A549 (cell line): ENCODE results near the gene B3GAT1. TPM values are rescaled to one million over a fixed set of nuclear protein-coding genes. Genes with fewer than 3 reads are reported as not detected.

ENCODE experiments used
- ATAC-seq, 2 experiments: fragments of 200-7000 bp in 1 of 2; fragments of >200 bp in 1 of 2; cut with Nextera tagmentation in 1 of 2; cut with Tn5 transposase in 1 of 2; 3 replicates each; pipeline versions ENCODE4 v1.8.0 to v1.9.1; 2018 to 2020; ENCODE audit warnings: mild to moderate bottlenecking in 1 of 2, moderate library complexity in 1 of 2
- CTCF ChIA-PET: fragments of 300-600 bp; sonication (Branson Sonifier 250); formaldehyde crosslinking; extraction: SDS; loops from one replicate; lab custom pipeline; 2021; ENCODE audit warnings: antibody characterized with exemption, inconsistent platforms; lab: Yijun Ruan, JAX
- POLR2A ChIA-PET: fragments of 350-600 bp; formaldehyde crosslinking; extraction: SDS; loops from one replicate; lab custom pipeline; 2021; ENCODE audit warnings: antibody characterized with exemption, inconsistent platforms; lab: Yijun Ruan, JAX
- DNase-seq, 2 experiments: peaks; one replicate each; pipeline versions ENCODE4 v3.0.0 to v3.0.0-alpha.2; 2011 to 2016; ENCODE audit warnings: low read depth in 1 of 2, low spot score in 1 of 2
- FAIRE-seq: peaks from 2 replicates; lab custom pipeline; 2011; peaks lifted over from hg19 to GRCh38; lab: Jason Lieb, UNC
- H3K27ac ChIP-seq, 2 experiments: fragments of >200 bp; sonication (Bioruptor Twin); formaldehyde crosslinking; 3 replicates each; pipeline ENCODE4 v1.5.1; 2016 to 2017
- H3K4me1 ChIP-seq: fragments of >200 bp; sonication (Bioruptor Twin); formaldehyde crosslinking; 3 replicates; pipeline ENCODE4 v1.6.1; 2016
- H3K4me2 ChIP-seq: fragments of >200 bp; sonication (Bioruptor Twin); formaldehyde crosslinking; 3 replicates; pipeline ENCODE4 v1.6.1; 2016
- H3K4me3 ChIP-seq: fragments of >200 bp; sonication (Bioruptor Twin); formaldehyde crosslinking; 3 replicates; pipeline ENCODE4 v1.5.1; 2016
- H3K9me3 ChIP-seq: fragments of >200 bp; sonication (Bioruptor Twin); formaldehyde crosslinking; 3 replicates; pipeline ENCODE4 v1.6.1; 2016
- ATOH8 ChIP-seq: fragments of 250-450 bp; sonication (Bioruptor Pico); IDR thresholded peaks from 2 replicates; pipeline ENCODE4 v1.5.0; 2020; ENCODE audit warnings: low read depth, mild to moderate bottlenecking, moderate library complexity
- BHLHE40 ChIP-seq: IDR thresholded peaks from 2 replicates; pipeline ENCODE4 v1.6.1; 2012; ENCODE audit warnings: low read depth, low read length, inconsistent platforms
- CHD4 ChIP-seq: fragments of 200-600 bp; sonication (generic); IDR thresholded peaks from 2 replicates; pipeline ENCODE4 v1.6.1; 2016; ENCODE audit warnings: antibody characterized with exemption, mild to moderate bottlenecking, borderline replicate concordance
- CTCF ChIP-seq: fragments of >200 bp; sonication (Bioruptor Twin); formaldehyde crosslinking; IDR thresholded peaks from 3 replicates; pipeline ENCODE4 v1.5.1; 2016
- EHMT2 ChIP-seq: fragments of 200-600 bp; sonication (generic); IDR thresholded peaks from 2 replicates; pipeline ENCODE4 v1.6.1; 2016; ENCODE audit warnings: antibody characterized with exemption, low read depth, mild to moderate bottlenecking, moderate library complexity
- ESRRA ChIP-seq: fragments of 150-350 bp; IDR thresholded peaks from 2 replicates; pipeline ENCODE4 v1.6.1; 2014; ENCODE audit warnings: mild to moderate bottlenecking, low read length, borderline replicate concordance
- FOXS1 ChIP-seq: fragments of 250-450 bp; sonication (Bioruptor Pico); IDR thresholded peaks from 2 replicates; pipeline ENCODE4 v1.5.0; 2020; ENCODE audit warnings: mild to moderate bottlenecking, moderate library complexity
- GATA3 ChIP-seq: IDR thresholded peaks from 2 replicates; pipeline ENCODE4 v1.6.1; 2012; ENCODE audit warnings: borderline replicate concordance
- HDAC2 ChIP-seq: fragments of 200-600 bp; sonication (generic); IDR thresholded peaks from 2 replicates; pipeline ENCODE4 v1.6.1; 2016
- HEYL ChIP-seq: fragments of 250-450 bp; sonication (Bioruptor Pico); IDR thresholded peaks from 2 replicates; pipeline ENCODE4 v1.8.0; 2021; ENCODE audit warnings: mild to moderate bottlenecking, moderate library complexity
- HMGXB4 ChIP-seq: fragments of 250-450 bp; sonication (Bioruptor Pico); IDR thresholded peaks from 2 replicates; pipeline ENCODE4 v1.5.0; 2021; ENCODE audit warnings: mild to moderate bottlenecking, moderate library complexity, borderline replicate concordance
- HOXA7 ChIP-seq: fragments of 250-450 bp; sonication (Bioruptor Pico); IDR thresholded peaks from 2 replicates; pipeline ENCODE4 v1.5.0; 2020; ENCODE audit warnings: mild to moderate bottlenecking, moderate library complexity
- HOXB13 ChIP-seq: fragments of 250-450 bp; sonication (Bioruptor Pico); IDR thresholded peaks from 2 replicates; pipeline ENCODE4 v1.5.0; 2020; ENCODE audit warnings: low read depth, mild to moderate bottlenecking, moderate library complexity
- JUN ChIP-seq, 2 experiments: fragments of >200 bp; sonication (Bioruptor Twin); formaldehyde crosslinking; IDR thresholded peaks; 2 replicates in 1 of 2; 3 replicates in 1 of 2; pipeline ENCODE4 v1.6.1; 2016 to 2017
- KDM1A ChIP-seq: fragments of 200-600 bp; sonication (generic); IDR thresholded peaks from 2 replicates; pipeline ENCODE4 v1.6.1; 2016; ENCODE audit warnings: low read depth, mild to moderate bottlenecking
- KDM5A ChIP-seq: fragments of 200-600 bp; sonication (generic); IDR thresholded peaks from 2 replicates; pipeline ENCODE4 v1.6.1; 2016; ENCODE audit warnings: antibody characterized with exemption, mild to moderate bottlenecking
- MAFK ChIP-seq: fragments of 450-650 bp; IDR thresholded peaks from 2 replicates; pipeline ENCODE4 v1.6.1; 2014; ENCODE audit not compliant: partially characterized antibody
- PHF8 ChIP-seq: fragments of 200-600 bp; sonication (generic); IDR thresholded peaks from 2 replicates; pipeline ENCODE4 v1.6.1; 2016; ENCODE audit warnings: low read depth, mild to moderate bottlenecking, antibody characterized with exemption, moderate library complexity, borderline replicate concordance
- POLR2A ChIP-seq: IDR thresholded peaks from 2 replicates; pipeline ENCODE4 v1.6.1; 2012; ENCODE audit warnings: mild to moderate bottlenecking, low read length
- POLR2AphosphoS2 ChIP-seq: conservative IDR thresholded peaks from 2 replicates; pipeline ENCODE4 v1.6.1; 2012; ENCODE audit warnings: low read length, improper control_type of control experiment, inconsistent platforms
- RAD21 ChIP-seq, 2 experiments: fragments of >200 bp in 1 of 2; sonication (Bioruptor Twin) in 1 of 2; formaldehyde crosslinking in 1 of 2; IDR thresholded peaks in 1 of 2; conservative IDR thresholded peaks in 1 of 2; 2 replicates in 1 of 2; 3 replicates in 1 of 2; pipeline ENCODE4 v1.6.1; 2012 to 2018; ENCODE audit warnings: inconsistent platforms in 1 of 2
- RARB ChIP-seq: fragments of 250-450 bp; sonication (Bioruptor Pico); IDR thresholded peaks from 2 replicates; pipeline ENCODE4 v1.8.0; 2021; ENCODE audit warnings: mild to moderate bottlenecking, moderate library complexity
- RCOR1 ChIP-seq: fragments of 150-350 bp; IDR thresholded peaks from 2 replicates; pipeline ENCODE4 v1.6.1; 2014; ENCODE audit warnings: antibody characterized with exemption, low read length, low read depth
- REST ChIP-seq: fragments of 200-600 bp; sonication (generic); IDR thresholded peaks from 2 replicates; pipeline ENCODE4 v1.6.1; 2016; ENCODE audit warnings: antibody characterized with exemption, mild to moderate bottlenecking, moderate library complexity
- SREBF2 ChIP-seq: fragments of 450-650 bp; IDR thresholded peaks from 2 replicates; pipeline ENCODE4 v1.6.1; 2014; ENCODE audit warnings: mild to moderate bottlenecking, moderate library complexity
- TP53 ChIP-seq: fragments of 250-450 bp; sonication (Bioruptor Pico); IDR thresholded peaks from 2 replicates; pipeline ENCODE4 v1.5.0; 2021; ENCODE audit warnings: mild to moderate bottlenecking, moderate library complexity
- ZC3H11A ChIP-seq: fragments of 450-650 bp; IDR thresholded peaks from 2 replicates; pipeline ENCODE4 v1.6.1; 2014; ENCODE audit warnings: antibody characterized with exemption, mild to moderate bottlenecking
- ZFP36 ChIP-seq: fragments of 450-650 bp; IDR thresholded peaks from 2 replicates; pipeline ENCODE4 v1.6.1; 2014; ENCODE audit warnings: borderline replicate concordance; ENCODE audit not compliant: partially characterized antibody
- WGBS: methylation state at CpG from one replicate; pipeline ENCODE4 v1.1.6; 2017; ENCODE audit errors: missing lambda C conversion rate; 5-methylcytosine and 5-hydroxymethylcytosine counted together
- polyA minus RNA-seq: library from RNA; depleted of rRNA, polyadenylated mRNA; stranded (reverse); fragments of >200 nt; gene quantifications from 2 replicates; pipeline ENCODE4 v1.2.3, GENCODE V29; 2011; rRNA and poly(A)+ RNA removed
- polyA plus RNA-seq, 4 experiments: library from polyadenylated mRNA; depleted of rRNA in 3 of 4; stranded (reverse); fragments of >200 nt; fragmentation: RNase III in 1 of 4; extraction: RNeasy Plus Mini Kit Qiagen cat#74134 plus additional on column Dnase treatment in 1 of 4; gene quantifications; 2 replicates in 3 of 4; 3 replicates in 1 of 4; pipeline ENCODE4 v1.2.3, GENCODE V29; 2011 to 2017

The B3GAT1 gene
- polyA plus RNA-seq (2011; rRNA removed) (not detected in 2 replicates), polyA plus RNA-seq (2017; fragmentation: RNase III; extraction: RNeasy Plus Mini Kit Qiagen cat#74134 plus additional on column Dnase treatment) (0.03 TPM in 1 of 3 replicates, not detected in the others), polyA minus RNA-seq (not detected in 2 replicates)
- not detected in 2 replicates for polyA plus RNA-seq (2012; cell fraction: cytosol; rRNA removed)
- not detected in 2 replicates for polyA plus RNA-seq (2012; cell fraction: nucleus; rRNA removed)

- peak within 1 kb of the TSS; percentile 36; the same call in 2 of the 3 replicates for H3K4me3 ChIP-seq
- TF ChIP-seq TP53 (no peak), KDM5A (no peak), SREBF2 (no peak), ZC3H11A (no peak), PHF8 (no peak), RAD21 (conservative IDR thresholded peaks at IDR 0.05 in 1 of 2, IDR thresholded peaks at IDR 0.05 in 1 of 2) (no peak), ATOH8 (CRISPR knock-in tag) (no peak), ZFP36 (no peak), ESRRA (no peak), RCOR1 (no peak), HEYL (CRISPR knock-in tag) (no peak), POLR2AphosphoS2 (no peak), HDAC2 (no peak), KDM1A (no peak), MAFK (no peak), HMGXB4 (CRISPR knock-in tag) (no peak), HOXA7 (CRISPR knock-in tag) (no peak), POLR2A (no peak), GATA3 (no peak), HOXB13 (CRISPR knock-in tag) (no peak)
- DNase-seq, result no peak
- ATAC-seq, result peak in 1 of 2 experiments; percentile 38; a peak in 2 of 6 replicates
- H3K4me1 ChIP-seq, result no peaks in the 10 kb centered on the region
- H3K27ac ChIP-seq, result no peak within 1 kb of the TSS
- no peaks in the 10 kb centered on the region for H3K9me3 ChIP-seq
- H3K4me2 ChIP-seq, result peak within 1 kb of the TSS; percentile 63
- ChIA-PET POLR2A (no interaction called here), CTCF (no interaction called here)
- FAIRE-seq, result no peak
- 0% methylated on average over 2 of the region's 94 CpGs for WGBS
These were observed at the start of gene B3GAT1 for GRCh38 chr11:134412203-134413042. Gene B3GAT1, minus strand, starts transcription at chr11:134412242. Its CDS starts 24,583 bp downstream, at chr11:134387659.

GRCh38 chr11:134461621-134462020 is 49.6 kb upstream of the B3GAT1 start:
- ATAC-seq, result no peak
- DNase-seq, result no peak
- Histone ChIP-seq H3K4me3 (no peak overlapping the region), H3K4me2 (no peak overlapping the region), H3K9me3 (no peaks in the 10 kb centered on the region), H3K4me1 (no peaks in the 10 kb centered on the region), H3K27ac (no peak overlapping the region)
- ChIA-PET POLR2A (no interaction called here), CTCF (no interaction called here)
- FAIRE-seq, result no peak
- 0% methylated on average over 1 of the region's 1 CpG for WGBS
- TF ChIP-seq RARB (CRISPR knock-in tag) (no peak), FOXS1 (CRISPR knock-in tag) (no peak), BHLHE40 (no peak), ATOH8 (CRISPR knock-in tag) (no peak), HDAC2 (no peak), EHMT2 (no peak), JUN (IDR thresholded peaks at IDR 0.05) (no peak), CTCF (no peak), HOXB13 (CRISPR knock-in tag) (no peak), REST (no peak), ESRRA (no peak), CHD4 (no peak)
